GM12874 (cell line): ENCODE measurements around the gene NDC1.

Experiments
- TF ChIP-seq, protein P1 (sequence below): IDR thresholded peaks from 2 replicates; pipeline ENCODE4 v1.5.1; 2011; ENCODE audit warnings: low read depth, mild to moderate bottlenecking, control low read depth, low read length, moderate library complexity; ENCODE audit not compliant: insufficient read depth

NDC1 gene

DNA sequence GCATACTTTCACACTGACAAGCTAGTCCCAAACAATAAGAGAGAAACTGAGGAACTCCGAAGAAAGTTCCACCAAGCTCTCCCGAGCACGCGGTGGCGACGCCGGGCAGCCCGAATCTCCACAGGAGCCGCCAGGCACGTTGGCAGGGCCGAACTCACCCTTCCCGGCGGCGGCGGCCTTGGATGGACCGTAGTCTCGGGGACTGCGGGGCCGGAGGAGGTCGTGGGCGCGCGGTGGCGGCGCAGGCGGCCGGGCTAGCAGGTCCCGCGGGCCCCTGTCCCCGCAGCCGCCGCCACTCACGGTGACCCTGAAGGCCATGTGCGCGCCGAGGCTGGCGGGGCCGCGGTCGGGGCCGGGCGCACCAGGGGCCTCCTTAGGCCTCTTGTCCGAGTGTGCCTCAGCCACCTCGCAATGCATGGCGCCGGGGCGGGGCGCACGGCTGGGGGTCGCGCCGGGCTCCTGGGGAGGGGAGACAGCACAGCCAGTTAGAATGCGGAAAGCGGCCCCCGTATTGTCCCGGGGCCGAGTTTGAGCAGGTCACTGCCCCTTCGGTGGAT, 100.4 kb downstream of the NDC1 start:
- TF ChIP-seq, protein P1, sequence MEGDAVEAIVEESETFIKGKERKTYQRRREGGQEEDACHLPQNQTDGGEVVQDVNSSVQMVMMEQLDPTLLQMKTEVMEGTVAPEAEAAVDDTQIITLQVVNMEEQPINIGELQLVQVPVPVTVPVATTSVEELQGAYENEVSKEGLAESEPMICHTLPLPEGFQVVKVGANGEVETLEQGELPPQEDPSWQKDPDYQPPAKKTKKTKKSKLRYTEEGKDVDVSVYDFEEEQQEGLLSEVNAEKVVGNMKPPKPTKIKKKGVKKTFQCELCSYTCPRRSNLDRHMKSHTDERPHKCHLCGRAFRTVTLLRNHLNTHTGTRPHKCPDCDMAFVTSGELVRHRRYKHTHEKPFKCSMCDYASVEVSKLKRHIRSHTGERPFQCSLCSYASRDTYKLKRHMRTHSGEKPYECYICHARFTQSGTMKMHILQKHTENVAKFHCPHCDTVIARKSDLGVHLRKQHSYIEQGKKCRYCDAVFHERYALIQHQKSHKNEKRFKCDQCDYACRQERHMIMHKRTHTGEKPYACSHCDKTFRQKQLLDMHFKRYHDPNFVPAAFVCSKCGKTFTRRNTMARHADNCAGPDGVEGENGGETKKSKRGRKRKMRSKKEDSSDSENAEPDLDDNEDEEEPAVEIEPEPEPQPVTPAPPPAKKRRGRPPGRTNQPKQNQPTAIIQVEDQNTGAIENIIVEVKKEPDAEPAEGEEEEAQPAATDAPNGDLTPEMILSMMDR = no peak

- TF ChIP-seq, protein P1 = no peak
Measured at GRCh38 chr1:53736290-53736689, 101.8 kb downstream of the NDC1 start.

GRCh38 chr1:53735681-53736080, 102.4 kb downstream of the NDC1 start:
- TF ChIP-seq, protein P1 = no peak

DNA sequence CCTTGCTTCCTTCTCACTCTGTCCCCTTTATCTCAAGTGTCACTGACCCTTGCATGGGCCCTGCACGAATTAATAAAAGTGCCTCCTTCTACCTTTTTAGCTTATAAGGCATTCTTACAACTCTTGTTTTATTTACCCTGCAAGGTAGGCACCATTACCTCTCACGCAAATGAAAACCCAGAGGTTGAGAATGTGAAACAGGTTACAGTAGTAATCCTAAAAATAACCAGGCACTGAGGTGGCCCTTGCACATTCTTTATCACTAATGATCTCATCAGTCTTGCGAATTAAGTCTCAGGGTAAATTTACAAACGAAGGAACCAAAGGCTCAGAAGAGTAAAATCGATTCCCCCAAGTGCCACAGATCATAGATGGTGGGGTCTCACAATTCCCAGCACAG, 102.8 kb downstream of the NDC1 start:
- TF ChIP-seq, protein P1 = no peak

DNA sequence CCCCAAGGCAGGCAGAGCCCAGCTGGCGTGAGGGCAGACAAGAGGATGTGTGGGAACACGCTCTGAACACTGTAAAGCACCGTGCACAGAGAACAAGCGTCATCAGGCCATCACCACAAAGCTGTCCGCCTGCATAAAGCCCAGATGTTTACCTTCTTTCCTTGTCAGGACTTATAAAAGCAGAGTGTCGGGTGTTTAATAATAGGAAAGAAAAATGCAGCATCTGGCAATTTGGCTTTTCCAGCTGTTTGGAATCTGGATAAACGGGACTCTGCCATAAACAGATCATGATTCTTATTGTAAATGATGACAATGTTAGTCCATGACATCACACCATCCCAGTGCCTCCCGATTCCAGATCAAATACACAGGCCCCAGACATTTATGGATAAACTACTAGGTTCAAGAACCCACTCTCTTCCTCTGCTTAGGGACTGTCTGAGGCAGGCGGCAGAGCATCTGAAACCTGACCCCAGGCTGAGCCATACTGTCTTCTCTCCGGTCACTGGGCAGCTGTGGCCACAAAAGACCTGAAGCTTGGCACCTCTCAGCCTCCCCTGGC, 103.4 kb downstream of the NDC1 start:
- TF ChIP-seq, protein P1 = no peak

- TF ChIP-seq, protein P1 = no peak
Measured at GRCh38 chr1:53733975-53734649, 104.0 kb downstream of the NDC1 start.

GRCh38 chr1:53733447-53733931, 104.6 kb downstream of the NDC1 start:
- TF ChIP-seq, protein P1 = no peak
